ENCODE results near the gene ENDOV. TPM values are rescaled to one million over a fixed set of nuclear protein-coding genes. Genes with fewer than 3 reads are reported as not detected.

Gene ENDOV
- polyA plus RNA-seq (2013, experiment 1 of 2), result 13.7 TPM
- 12.8 TPM for polyA plus RNA-seq (2013, experiment 2 of 2)

DNA sequence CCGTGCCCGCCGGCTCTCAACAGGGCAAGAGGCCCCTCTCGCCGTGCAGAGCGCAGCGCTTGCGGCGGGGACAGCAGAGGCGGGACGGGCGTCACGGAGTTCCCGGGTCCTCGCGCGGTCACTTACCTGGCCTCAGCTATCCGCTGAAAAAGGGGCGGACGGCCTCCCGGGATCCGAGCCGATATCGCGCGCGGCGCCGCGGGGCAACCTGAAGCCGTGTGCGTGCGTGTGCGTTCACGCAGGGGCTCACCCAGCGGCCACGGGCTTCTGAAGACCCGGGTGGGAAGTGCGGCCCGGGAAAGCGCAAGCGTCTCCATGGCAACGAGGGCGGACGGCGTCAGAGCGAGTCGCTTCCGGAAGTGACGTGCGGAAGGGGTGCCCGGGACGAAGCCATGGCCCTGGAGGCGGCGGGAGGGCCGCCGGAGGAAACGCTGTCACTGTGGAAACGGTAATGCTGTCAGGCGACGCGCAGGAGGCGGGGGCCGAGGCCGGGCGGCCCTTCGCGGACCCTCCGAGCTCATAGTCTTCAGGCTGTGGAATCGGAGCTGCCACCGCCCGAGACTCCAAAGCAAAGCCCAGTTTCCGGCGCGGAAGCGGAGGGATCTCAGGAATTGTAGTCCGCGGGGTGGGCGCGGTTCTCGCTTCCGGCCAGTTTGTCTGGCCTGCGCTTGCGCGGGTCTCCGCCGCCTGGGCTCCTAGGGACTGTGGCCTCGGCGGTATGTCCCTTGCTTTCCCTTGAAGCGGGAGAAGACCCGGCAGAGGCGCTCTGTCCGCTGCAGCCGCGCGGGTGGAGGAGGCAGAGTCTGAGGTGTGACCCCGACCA lies at the start of gene ENDOV:
ENDOV (plus strand) TSS at position 365 of the 823 bp plus-strand sequence; CDS start at position 393, 28 bp downstream.
- peak within 1 kb of the TSS; percentile 92 to 98 for H3K4me3 ChIP-seq (ENCODE audit: insufficient read depth in 1 of 2, low read depth in 1 of 2, low read length in 2 of 2)
- H3K9me3 ChIP-seq (ENCODE audit: control insufficient read depth, low read length), result no peaks in the 10 kb centered on the region
- H3K18ac ChIP-seq (ENCODE audit: low read depth in 1 of 2, low read length in 2 of 2), result peak within 1 kb of the TSS; percentile 93 to 97
- peak within 1 kb of the TSS in 1 of 2 experiments; percentile 79 for H3K14ac ChIP-seq (ENCODE audit: low read length in 2 of 2)
- H3K9ac ChIP-seq (ENCODE audit: low read length), result peak within 1 kb of the TSS; percentile 99
- H2BK5ac ChIP-seq (ENCODE audit: low read depth, low read length, poor library complexity, severe bottlenecking), result peak within 1 kb of the TSS; percentile 80
- peaks cover 14% of the 10 kb centered on the region for H3K4me1 ChIP-seq (ENCODE audit: control insufficient read depth, insufficient read depth, low read depth, low read length)
- H4K8ac ChIP-seq (ENCODE audit: low read length), result peak within 1 kb of the TSS; percentile 96
- peak within 1 kb of the TSS; percentile 84 for H3K4me2 ChIP-seq (ENCODE audit: low read length, poor library complexity, severe bottlenecking)
- H3K23ac ChIP-seq (ENCODE audit: low read length in 2 of 2), result peak within 1 kb of the TSS in 1 of 2 experiments; percentile 46
- DNase-seq, result peak; percentile 96
- H2BK15ac ChIP-seq (ENCODE audit: low read depth, poor library complexity, severe bottlenecking), result peak within 1 kb of the TSS; percentile 98
- H3K4ac ChIP-seq (ENCODE audit: low read depth in 1 of 2, low read length in 2 of 2), result peak within 1 kb of the TSS; percentile 71 to 92
- no peak within 1 kb of the TSS for H2BK12ac ChIP-seq (ENCODE audit: low read length in 2 of 2)
- peak within 1 kb of the TSS; percentile 94 for H2BK120ac ChIP-seq (ENCODE audit: low read depth, low read length)
- H3K36me3 ChIP-seq (ENCODE audit: control insufficient read depth in 1 of 2, insufficient read depth in 2 of 2, low read depth in 1 of 2, low read length in 2 of 2), result peaks cover 20 to 27% of the 10 kb centered on the region in 2 experiments
- H2AFZ ChIP-seq (ENCODE audit: low read depth, low read length), result peak within 1 kb of the TSS; percentile 91
- no peak within 1 kb of the TSS for H2AK5ac ChIP-seq (ENCODE audit: low read length, severe bottlenecking)
- peak within 1 kb of the TSS; percentile 95 for H4K91ac ChIP-seq (ENCODE audit: low read length)
- peak within 1 kb of the TSS; percentile 73 for H3K27ac ChIP-seq (ENCODE audit: low read length, poor library complexity, severe bottlenecking)
- H3K79me1 ChIP-seq (replicated peaks; ENCODE audit: low read length, poor library complexity, severe bottlenecking), result peaks cover 31% of the 10 kb centered on the region
- WGBS, result under 1% methylated on average over 97 of the region's 97 CpGs
- H3K27me3 ChIP-seq (ENCODE audit: control insufficient read depth in 1 of 2, insufficient read depth in 1 of 2, low read length in 2 of 2), result peaks cover 0 to 5% of the 10 kb centered on the region in 2 experiments

DNA sequence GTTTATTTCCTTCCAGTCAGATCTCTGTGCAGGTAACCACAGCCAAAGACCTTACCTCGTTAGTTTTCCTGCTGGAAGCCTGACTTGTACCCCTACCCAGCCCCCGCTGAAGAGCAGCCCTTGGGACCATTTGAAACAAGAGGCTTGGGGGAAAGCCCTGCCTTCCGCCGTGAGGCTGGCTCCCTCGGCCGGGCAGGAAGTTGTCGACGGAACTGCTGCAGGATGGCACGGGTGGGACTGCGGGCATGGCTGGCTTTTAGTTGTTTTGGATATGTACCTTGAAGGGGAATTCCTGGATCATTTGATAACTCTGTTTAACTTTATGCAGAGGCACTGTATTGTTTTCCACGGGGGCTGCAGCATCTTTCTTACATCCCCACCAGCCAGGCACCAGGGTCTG lies 49.0 kb upstream of the ENDOV start:
- no peak overlapping the region for H2AK5ac ChIP-seq (ENCODE audit: low read length, severe bottlenecking)
- no peaks in the 10 kb centered on the region for H3K9me3 ChIP-seq (ENCODE audit: control insufficient read depth, low read length)
- H3K27me3 ChIP-seq (ENCODE audit: control insufficient read depth in 1 of 2, insufficient read depth in 1 of 2, low read length in 2 of 2), result no peaks in the 10 kb centered on the region
- H4K8ac ChIP-seq (ENCODE audit: low read length), result no peak overlapping the region
- no peak overlapping the region for H3K23ac ChIP-seq (ENCODE audit: low read length in 2 of 2)
- no peak overlapping the region for H3K4ac ChIP-seq (ENCODE audit: low read depth in 1 of 2, low read length in 2 of 2)
- H2BK15ac ChIP-seq (ENCODE audit: low read depth, poor library complexity, severe bottlenecking), result no peak overlapping the region
- H3K9ac ChIP-seq (ENCODE audit: low read length), result no peak overlapping the region
- H3K4me3 ChIP-seq (ENCODE audit: insufficient read depth in 1 of 2, low read depth in 1 of 2, low read length in 2 of 2), result no peak overlapping the region
- H2AFZ ChIP-seq (ENCODE audit: low read depth, low read length), result no peak overlapping the region
- H3K4me1 ChIP-seq (ENCODE audit: control insufficient read depth, insufficient read depth, low read depth, low read length), result no peaks in the 10 kb centered on the region
- no peak overlapping the region for H2BK5ac ChIP-seq (ENCODE audit: low read depth, low read length, poor library complexity, severe bottlenecking)
- H3K79me1 ChIP-seq (replicated peaks; ENCODE audit: low read length, poor library complexity, severe bottlenecking), result peaks cover 11% of the 10 kb centered on the region
- no peak overlapping the region for H2BK120ac ChIP-seq (ENCODE audit: low read depth, low read length)
- no peak overlapping the region for H3K18ac ChIP-seq (ENCODE audit: low read depth in 1 of 2, low read length in 2 of 2)
- H3K14ac ChIP-seq (ENCODE audit: low read length in 2 of 2), result no peak overlapping the region
- H3K36me3 ChIP-seq (ENCODE audit: control insufficient read depth in 1 of 2, insufficient read depth in 2 of 2, low read depth in 1 of 2, low read length in 2 of 2), result peaks cover 72 to 97% of the 10 kb centered on the region in 2 experiments
- H3K27ac ChIP-seq (ENCODE audit: low read length, poor library complexity, severe bottlenecking), result no peak overlapping the region
- WGBS, result 96% methylated on average over 11 of the region's 11 CpGs
- H3K4me2 ChIP-seq (ENCODE audit: low read length, poor library complexity, severe bottlenecking), result no peak overlapping the region
- no peak for DNase-seq
- no peak overlapping the region for H4K91ac ChIP-seq (ENCODE audit: low read length)
- H2BK12ac ChIP-seq (ENCODE audit: low read length in 2 of 2), result no peak overlapping the region

DNA sequence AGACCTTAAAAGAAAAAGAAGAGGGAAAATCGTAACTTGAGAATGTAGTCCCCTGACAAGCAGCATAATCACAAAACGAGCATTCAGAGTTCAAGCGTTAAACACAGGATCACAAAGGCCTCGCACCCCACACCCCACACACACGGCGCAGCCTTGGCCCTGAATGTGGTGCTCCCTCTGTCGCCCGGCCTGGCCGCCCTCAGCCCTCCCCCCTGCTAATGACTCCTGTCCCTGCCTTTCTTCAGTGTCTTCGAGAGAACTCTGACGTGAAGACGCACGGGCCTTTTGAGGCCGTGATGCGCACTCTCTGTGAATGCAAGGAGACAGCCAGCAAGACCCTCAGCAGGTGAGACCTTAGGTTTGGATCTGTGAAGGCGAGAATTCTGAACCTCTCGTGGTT lies 47.5 kb upstream of the ENDOV start:
- 92% methylated on average over 17 of the region's 17 CpGs for WGBS
- H3K14ac ChIP-seq (ENCODE audit: low read length in 2 of 2), result no peak overlapping the region
- H3K27me3 ChIP-seq (ENCODE audit: control insufficient read depth in 1 of 2, insufficient read depth in 1 of 2, low read length in 2 of 2), result no peaks in the 10 kb centered on the region
- no peak overlapping the region for H3K18ac ChIP-seq (ENCODE audit: low read depth in 1 of 2, low read length in 2 of 2)
- H3K23ac ChIP-seq (ENCODE audit: low read length in 2 of 2), result no peak overlapping the region
- no peak overlapping the region for H2AFZ ChIP-seq (ENCODE audit: low read depth, low read length)
- no peak overlapping the region for H2BK15ac ChIP-seq (ENCODE audit: low read depth, poor library complexity, severe bottlenecking)
- DNase-seq, result no peak
- H2BK120ac ChIP-seq (ENCODE audit: low read depth, low read length), result no peak overlapping the region
- H3K4me3 ChIP-seq (ENCODE audit: insufficient read depth in 1 of 2, low read depth in 1 of 2, low read length in 2 of 2), result no peak overlapping the region
- no peak overlapping the region for H3K4me2 ChIP-seq (ENCODE audit: low read length, poor library complexity, severe bottlenecking)
- H3K79me1 ChIP-seq (replicated peaks; ENCODE audit: low read length, poor library complexity, severe bottlenecking), result peaks cover 9% of the 10 kb centered on the region
- H3K9me3 ChIP-seq (ENCODE audit: control insufficient read depth, low read length), result no peaks in the 10 kb centered on the region
- no peak overlapping the region for H2AK5ac ChIP-seq (ENCODE audit: low read length, severe bottlenecking)
- no peaks in the 10 kb centered on the region for H3K4me1 ChIP-seq (ENCODE audit: control insufficient read depth, insufficient read depth, low read depth, low read length)
- H3K36me3 ChIP-seq (ENCODE audit: control insufficient read depth in 1 of 2, insufficient read depth in 2 of 2, low read depth in 1 of 2, low read length in 2 of 2), result peaks cover 62 to 97% of the 10 kb centered on the region in 2 experiments
- no peak overlapping the region for H3K9ac ChIP-seq (ENCODE audit: low read length)
- no peak overlapping the region for H2BK5ac ChIP-seq (ENCODE audit: low read depth, low read length, poor library complexity, severe bottlenecking)
- no peak overlapping the region for H3K27ac ChIP-seq (ENCODE audit: low read length, poor library complexity, severe bottlenecking)
- peak overlapping the region; percentile 16 for H4K91ac ChIP-seq (ENCODE audit: low read length)
- H2BK12ac ChIP-seq (ENCODE audit: low read length in 2 of 2), result no peak overlapping the region
- no peak overlapping the region for H3K4ac ChIP-seq (ENCODE audit: low read depth in 1 of 2, low read length in 2 of 2)
- peak overlapping the region; percentile 43 for H4K8ac ChIP-seq (ENCODE audit: low read length)

DNA sequence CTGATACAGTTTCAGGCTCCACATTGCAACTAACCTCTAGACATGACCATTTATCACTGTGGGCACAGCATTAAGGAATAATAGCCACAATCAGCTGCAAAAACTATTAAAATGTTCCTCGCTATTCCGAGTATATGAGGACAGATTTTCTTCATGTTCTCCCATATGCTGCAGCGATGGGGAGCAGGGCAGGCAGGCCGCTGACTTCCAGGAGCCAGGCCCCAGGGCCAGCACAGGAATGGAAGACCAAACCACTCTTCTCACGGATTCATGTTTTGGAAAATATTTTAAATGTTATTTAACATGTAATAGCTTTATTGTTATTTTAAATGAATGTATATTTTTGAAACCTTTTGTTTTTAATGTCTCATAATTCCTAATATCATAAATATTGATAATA lies 43.8 kb upstream of the ENDOV start:
- no peak for DNase-seq
- Histone ChIP-seq H3K9ac (ENCODE audit: low read length) (no peak overlapping the region), H2BK12ac (ENCODE audit: low read length in 2 of 2) (no peak overlapping the region), H3K36me3 (ENCODE audit: control insufficient read depth in 1 of 2, insufficient read depth in 2 of 2, low read depth in 1 of 2, low read length in 2 of 2) (peaks cover 58 to 95% of the 10 kb centered on the region in 2 experiments), H4K8ac (ENCODE audit: low read length) (no peak overlapping the region), H2AK5ac (ENCODE audit: low read length, severe bottlenecking) (no peak overlapping the region), H3K4me2 (ENCODE audit: low read length, poor library complexity, severe bottlenecking) (no peak overlapping the region), H3K27me3 (ENCODE audit: control insufficient read depth in 1 of 2, insufficient read depth in 1 of 2, low read length in 2 of 2) (no peaks in the 10 kb centered on the region), H3K4me3 (ENCODE audit: insufficient read depth in 1 of 2, low read depth in 1 of 2, low read length in 2 of 2) (no peak overlapping the region), H2BK15ac (ENCODE audit: low read depth, poor library complexity, severe bottlenecking) (no peak overlapping the region), H2AFZ (ENCODE audit: low read depth, low read length) (no peak overlapping the region), H3K4ac (ENCODE audit: low read depth in 1 of 2, low read length in 2 of 2) (no peak overlapping the region), H3K9me3 (ENCODE audit: control insufficient read depth, low read length) (no peaks in the 10 kb centered on the region), H3K79me1 (replicated peaks; ENCODE audit: low read length, poor library complexity, severe bottlenecking) (peaks cover 4% of the 10 kb centered on the region), H2BK5ac (ENCODE audit: low read depth, low read length, poor library complexity, severe bottlenecking) (no peak overlapping the region), H2BK120ac (ENCODE audit: low read depth, low read length) (no peak overlapping the region), H3K23ac (ENCODE audit: low read length in 2 of 2) (no peak overlapping the region), H3K14ac (ENCODE audit: low read length in 2 of 2) (no peak overlapping the region), H4K91ac (ENCODE audit: low read length) (no peak overlapping the region), H3K4me1 (ENCODE audit: control insufficient read depth, insufficient read depth, low read depth, low read length) (no peaks in the 10 kb centered on the region), H3K27ac (ENCODE audit: low read length, poor library complexity, severe bottlenecking) (no peak overlapping the region), H3K18ac (ENCODE audit: low read depth in 1 of 2, low read length in 2 of 2) (no peak overlapping the region)
- WGBS, result 98% methylated on average over 4 of the region's 5 CpGs
